Uterus (tissue), 2 donors: ENCODE data around the gene CHD2.

Source experiments
- CTCF ChIP-seq, 4 experiments: fragments of 200-600 bp in 2 of 4; fragments of 450-650 bp in 2 of 4; sonication (generic) in 2 of 4; IDR thresholded peaks; one replicate each; pipeline ENCODE4 v1.5.1; 2016 to 2019; ENCODE audit warnings: antibody characterized with exemption in 4 of 4, mild to moderate bottlenecking in 2 of 4, moderate library complexity in 1 of 4
- POLR2A ChIP-seq, 2 donors: fragments of 450-650 bp; IDR thresholded peaks; one replicate each; pipeline ENCODE4 v1.6.1; 2016; ENCODE audit warnings: antibody characterized with exemption in 2 of 2, mild to moderate bottlenecking in 1 of 2, moderate library complexity in 1 of 2

GRCh38 chr15:93036951-93037819 lies 137.1 kb downstream of the CHD2 start:
- TF ChIP-seq CTCF (IDR thresholded peaks at IDR 0.05): peak in 2 of 4 experiments; percentile 6 to 9
- no peak for TF ChIP-seq POLR2A (IDR thresholded peaks at IDR 0.05)
